Dermis blood vessel endothelial cell (primary cell): Measurements from ENCODE around the gene P2RY12. TPM values are rescaled to one million over a fixed set of nuclear protein-coding genes. Genes with fewer than 3 reads are reported as not detected.

Experiments used
- DNase-seq: peaks from one replicate; pipeline ENCODE4 v3.0.0; 2010
- total RNA-seq: library from RNA; depleted of rRNA; stranded (reverse); fragments of >200 nt; gene quantifications from 2 replicates; pipeline ENCODE4 v1.2.3, GENCODE V29; 2014

P2RY12 gene
- total RNA-seq, 1 donor from 2014 or later: not detected

GRCh38 chr3:151331696-151332095, 52.9 kb downstream of the P2RY12 start:
- no peak for DNase-seq

- DNase-seq: no peak
Measured at GRCh38 chr3:151330899-151331298, 53.7 kb downstream of the P2RY12 start.

- no peak for DNase-seq
Measured at GRCh38 chr3:151330379-151330778, 54.2 kb downstream of the P2RY12 start.

- no peak for DNase-seq
Measured at GRCh38 chr3:151329363-151329762, 55.2 kb downstream of the P2RY12 start, which contains the start of gene P2RY13. Gene P2RY13 (minus strand): TSS chr3:151329549. CDS start chr3:151329528, 21 bp downstream.

GRCh38 chr3:151328298-151328995, 56.1 kb downstream of the P2RY12 start:
- no peak for DNase-seq

GRCh38 chr3:151327571-151328198, 56.9 kb downstream of the P2RY12 start:
- peak; percentile 28 for DNase-seq

- DNase-seq: no peak
Measured at GRCh38 chr3:151322511-151322910, 62.0 kb downstream of the P2RY12 start.

- DNase-seq: no peak
Measured at GRCh38 chr3:151321526-151321925, 63.0 kb downstream of the P2RY12 start.

GRCh38 chr3:151320131-151320530, 64.4 kb downstream of the P2RY12 start:
- DNase-seq: no peak

GRCh38 chr3:151319628-151320027, 64.9 kb downstream of the P2RY12 start:
- DNase-seq: no peak

- DNase-seq: no peak
Measured at GRCh38 chr3:151318991-151319390, 65.6 kb downstream of the P2RY12 start.

GRCh38 chr3:151318313-151318712, 66.2 kb downstream of the P2RY12 start:
- no peak for DNase-seq

GRCh38 chr3:151316267-151316991, 68.1 kb downstream of the P2RY12 start, which contains the start of gene GPR87:
Gene GPR87 (minus strand): TSS chr3:151316820. CDS start chr3:151300100, 16,720 bp downstream.
- peak; percentile 5 for DNase-seq

- DNase-seq: no peak
Measured at GRCh38 chr3:151315846-151316245, 68.7 kb downstream of the P2RY12 start.

- DNase-seq: no peak
Measured at GRCh38 chr3:151315136-151315535, 69.4 kb downstream of the P2RY12 start.

GRCh38 chr3:151314593-151314992, 70.0 kb downstream of the P2RY12 start:
- DNase-seq: no peak

- DNase-seq: no peak
Measured at GRCh38 chr3:151314137-151314536, 70.4 kb downstream of the P2RY12 start.

- no peak for DNase-seq
Measured at GRCh38 chr3:151312972-151313371, 71.6 kb downstream of the P2RY12 start.

GRCh38 chr3:151309566-151309965, 75.0 kb downstream of the P2RY12 start:
- DNase-seq: no peak

GRCh38 chr3:151307583-151308488, 76.7 kb downstream of the P2RY12 start:
- no peak for DNase-seq

- no peak for DNase-seq
Measured at GRCh38 chr3:151307131-151307530, 77.4 kb downstream of the P2RY12 start.

- DNase-seq: no peak
Measured at GRCh38 chr3:151306168-151306810, 78.3 kb downstream of the P2RY12 start.
